GM19351 (cell line): ENCODE data around the gene CCL21.
A peak's percentile ranks its signal among the peaks of the same experiment; 100 is the strongest.

Experiments used
- ATAC-seq: cut with Tn5 transposase; IDR thresholded peaks from one replicate; pipeline ENCODE4 v1.9.1; 2021; ENCODE audit warnings: mild to moderate bottlenecking, moderate library complexity; ENCODE audit not compliant: unreplicated experiment

The CCL21 gene

DNA sequence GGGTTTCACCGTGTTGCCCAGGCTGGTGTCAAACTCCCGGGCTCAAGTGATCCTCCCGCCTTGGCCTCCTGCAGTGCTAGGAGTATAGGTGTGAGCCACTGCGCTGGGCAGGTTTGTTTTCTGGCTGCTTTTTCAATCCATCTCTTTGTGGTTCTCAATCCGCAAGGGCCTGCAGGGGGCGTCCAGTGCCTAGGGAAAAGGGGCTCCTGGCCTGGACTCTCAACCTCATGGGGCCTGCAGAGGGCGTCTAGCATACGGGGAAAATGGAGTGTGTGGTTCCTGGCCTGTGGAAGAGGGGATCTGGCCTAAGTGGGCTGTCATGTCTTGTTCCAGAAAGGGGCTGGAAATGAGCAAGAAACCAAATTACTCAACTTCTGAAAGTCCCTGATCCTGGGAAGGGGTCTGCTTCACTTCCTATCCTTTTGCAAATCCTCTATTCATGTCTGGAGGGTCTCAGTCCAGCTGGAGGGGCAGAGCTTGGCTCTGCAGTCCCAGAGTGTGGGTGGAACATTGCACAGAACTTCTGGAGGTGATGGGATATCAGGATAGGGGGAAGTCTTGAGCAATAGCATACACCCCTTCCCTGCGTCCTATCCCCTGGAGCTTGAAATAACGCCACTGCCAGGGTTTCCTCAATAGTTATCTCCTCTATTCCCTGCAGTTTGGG is 34.8 kb downstream of the CCL21 start:
- peak; percentile 63 for ATAC-seq

DNA sequence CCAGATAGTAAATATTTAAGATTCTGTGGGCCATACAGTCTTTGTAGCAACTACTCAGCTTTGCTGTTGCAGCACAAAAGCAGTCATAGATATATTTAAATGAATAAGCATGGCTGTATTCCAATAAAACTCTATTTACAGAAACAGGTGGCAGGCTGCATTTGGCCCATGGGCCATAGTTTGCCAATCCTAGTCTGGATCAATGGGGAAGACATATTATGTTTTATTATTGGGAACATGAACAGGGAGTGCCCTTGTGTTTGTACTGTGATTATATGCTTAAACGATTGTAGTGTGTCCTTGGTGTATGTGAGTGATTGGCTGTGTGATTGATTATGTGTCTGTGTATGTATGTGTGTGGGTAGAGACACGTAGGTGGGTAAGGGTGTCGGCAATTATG is 35.5 kb downstream of the CCL21 start:
- no peak for ATAC-seq

DNA sequence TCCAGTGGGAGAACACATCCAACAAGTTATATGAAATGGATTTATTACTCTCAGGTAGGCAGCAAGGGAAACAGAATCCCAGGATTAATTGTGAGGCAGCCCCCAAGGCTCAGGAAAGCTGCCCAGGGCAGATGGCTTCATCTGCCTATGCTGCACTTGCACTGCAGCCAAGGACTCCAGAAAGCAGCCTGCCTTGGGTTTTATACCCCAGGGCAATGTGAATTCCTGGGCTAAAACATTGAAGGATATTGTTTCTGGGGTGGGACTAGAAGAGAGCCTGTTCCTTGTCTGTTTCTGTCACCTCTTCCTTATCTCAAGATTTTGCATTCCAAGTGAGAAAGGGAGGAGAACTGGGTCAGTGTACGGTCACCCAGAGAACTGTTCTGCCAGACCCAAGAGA is 38.6 kb downstream of the CCL21 start:
- ATAC-seq, result no peak

- ATAC-seq, result no peak
Observed at GRCh38 chr9:34669809-34670562, 40.0 kb downstream of the CCL21 start.

GRCh38 chr9:34665381-34666250 is 44.3 kb downstream of the CCL21 start:
- peak; percentile 72 for ATAC-seq

DNA sequence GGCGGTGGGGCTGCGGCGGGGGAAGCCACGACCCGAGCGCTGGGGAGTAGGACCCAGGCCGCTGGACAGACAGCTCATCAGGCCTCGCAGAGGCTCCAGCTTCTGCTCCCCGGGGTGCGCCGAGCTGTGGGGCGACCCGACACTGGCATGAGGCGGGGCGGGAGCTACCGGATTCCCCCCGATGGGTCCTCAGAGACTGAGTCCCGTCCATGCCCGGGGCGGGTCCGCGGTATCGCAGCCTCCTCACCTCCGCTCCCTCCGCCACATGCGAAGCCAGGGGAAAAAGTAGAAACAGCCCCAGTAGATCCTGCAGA is 44.9 kb downstream of the CCL21 start:
- peak; percentile 12 for ATAC-seq

DNA sequence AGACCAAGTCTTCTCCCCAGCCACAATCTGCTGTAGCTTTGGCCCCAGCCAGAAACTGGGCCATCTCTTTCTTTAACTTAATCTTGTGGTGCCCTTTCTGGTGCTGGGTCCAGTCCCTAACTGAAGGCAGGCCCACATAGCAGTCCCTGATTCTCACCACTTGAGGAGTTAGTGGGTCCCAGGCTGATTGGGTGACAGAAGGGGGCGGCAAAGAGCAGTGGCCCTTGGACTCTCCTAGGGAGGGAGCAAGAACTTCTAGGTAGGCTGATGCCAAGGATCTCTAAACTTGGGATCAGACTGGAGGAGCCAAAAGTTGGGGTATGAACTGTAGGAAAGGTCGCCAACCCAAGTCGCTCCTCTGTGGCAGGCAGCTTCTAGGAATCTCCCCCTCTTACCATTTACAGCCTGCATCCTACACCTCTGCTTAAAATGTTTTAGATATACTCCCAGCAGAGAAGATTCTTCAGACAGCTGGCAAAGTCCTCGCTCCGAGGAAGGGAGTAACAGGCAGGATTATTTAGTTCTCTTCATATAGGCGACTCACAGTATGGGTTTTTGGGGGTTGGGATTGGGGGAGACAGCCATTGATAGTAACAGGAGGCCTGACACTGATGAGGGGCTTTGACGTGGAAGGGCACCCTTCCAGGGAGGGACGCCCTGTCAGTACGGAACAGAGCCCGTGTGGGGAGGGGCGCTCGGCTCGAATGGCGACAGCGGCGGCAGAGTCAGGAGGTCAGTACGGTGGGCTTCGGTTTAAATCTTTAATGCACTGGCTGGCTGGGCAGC is 45.5 kb downstream of the CCL21 start:
- ATAC-seq, result peak; percentile 60

- ATAC-seq, result no peak
Observed at GRCh38 chr9:34663303-34663605, 46.7 kb downstream of the CCL21 start.

DNA sequence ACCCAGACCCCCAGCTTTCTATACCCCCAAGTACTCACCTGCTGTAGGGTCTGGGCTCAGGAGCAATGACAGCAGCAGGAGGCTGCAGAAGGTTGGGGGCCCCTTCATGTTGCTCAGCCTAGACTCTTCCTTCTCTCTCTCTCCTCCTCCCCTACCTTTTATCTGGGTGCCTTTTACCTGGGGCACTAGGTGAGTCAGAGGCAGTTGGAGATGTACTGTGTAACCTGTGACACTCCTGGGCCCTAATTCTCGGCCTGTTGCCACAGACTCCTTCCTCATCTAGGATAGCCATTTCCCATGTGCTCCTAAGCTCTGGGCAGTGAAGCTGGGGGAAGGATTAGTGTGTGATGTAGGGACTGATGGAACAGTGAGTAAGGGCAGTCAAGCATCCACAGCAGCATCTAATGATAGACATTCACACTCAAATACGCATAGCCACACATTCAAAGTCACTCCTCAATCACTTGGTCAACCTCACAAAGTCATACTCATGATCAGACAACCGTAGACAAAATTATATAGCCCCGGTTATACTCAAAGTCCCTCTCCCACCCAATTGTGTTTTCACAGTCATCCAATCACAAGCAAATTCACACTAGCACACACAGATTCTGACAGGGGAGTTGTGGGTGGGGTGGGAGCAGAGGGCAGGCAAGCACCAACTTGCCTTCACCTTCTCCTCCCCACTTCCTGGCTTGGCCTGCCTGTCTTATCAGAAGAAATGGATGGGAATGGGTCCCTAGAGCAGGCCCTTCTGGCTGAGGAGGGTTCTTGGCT is 47.2 kb downstream of the CCL21 start, which contains the start of gene CCL27:
Gene CCL27 (minus strand): TSS at position 132 of the 777 bp plus-strand sequence. CDS start 24 bp downstream, at position 108.
- no peak for ATAC-seq

GRCh38 chr9:34659592-34660253 is 50.2 kb downstream of the CCL21 start:
- no peak for ATAC-seq
